Right forelimb (tissue), 1 donor: ENCODE results near the gene RAP2C.
A peak's percentile ranks its signal among the peaks of the same experiment; 100 is the strongest.

Experiments
- DNase-seq: peaks from one replicate; pipeline ENCODE4 v3.0.0-alpha.2; 2018

RAP2C gene

DNA sequence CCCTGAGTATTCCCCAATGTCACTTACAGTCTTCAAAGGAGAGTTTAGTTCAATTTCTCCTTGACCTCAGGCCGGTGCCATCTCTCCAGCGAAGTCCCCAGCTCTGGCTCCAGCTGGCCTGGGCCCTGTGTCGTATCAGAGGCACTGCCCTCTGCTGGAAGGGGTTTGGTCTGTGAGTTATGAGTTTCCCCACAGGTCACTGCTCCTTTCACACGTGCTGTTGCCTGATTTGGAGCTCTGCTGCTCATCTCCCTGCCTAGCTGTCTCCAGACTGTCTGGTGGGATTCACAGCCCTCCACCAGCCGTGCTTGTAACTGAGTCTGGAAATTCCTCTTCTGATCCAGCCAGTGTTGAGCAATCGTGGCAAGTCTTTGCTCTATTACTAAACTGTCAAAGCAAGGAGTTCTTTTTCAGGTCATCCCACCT, at the start of gene RAP2C:
Gene RAP2C (minus strand): TSS at position 105 of the 426 bp plus-strand sequence. CDS start 2,179 bp downstream, outside the sequence.
- DNase-seq = peak; percentile 65

DNA sequence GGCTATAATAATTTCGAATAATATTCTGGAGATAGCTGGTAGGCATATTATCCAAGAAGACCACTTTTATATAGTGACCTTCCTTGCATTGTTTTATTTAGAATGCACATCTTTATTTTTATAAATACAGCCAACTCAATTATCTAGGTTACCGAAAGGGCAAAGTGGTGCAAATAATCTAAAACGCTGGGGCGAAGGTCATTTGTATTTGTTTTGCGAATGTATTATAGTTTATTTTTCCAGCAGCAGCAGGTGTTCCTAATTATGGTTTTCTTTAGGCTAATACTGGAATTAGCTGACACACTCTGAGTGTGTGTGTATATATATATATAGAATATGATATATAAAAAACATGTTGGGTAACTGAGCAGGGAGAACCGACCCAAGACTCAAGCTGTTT, 48.1 kb upstream of the RAP2C start:
- DNase-seq = no peak

DNA sequence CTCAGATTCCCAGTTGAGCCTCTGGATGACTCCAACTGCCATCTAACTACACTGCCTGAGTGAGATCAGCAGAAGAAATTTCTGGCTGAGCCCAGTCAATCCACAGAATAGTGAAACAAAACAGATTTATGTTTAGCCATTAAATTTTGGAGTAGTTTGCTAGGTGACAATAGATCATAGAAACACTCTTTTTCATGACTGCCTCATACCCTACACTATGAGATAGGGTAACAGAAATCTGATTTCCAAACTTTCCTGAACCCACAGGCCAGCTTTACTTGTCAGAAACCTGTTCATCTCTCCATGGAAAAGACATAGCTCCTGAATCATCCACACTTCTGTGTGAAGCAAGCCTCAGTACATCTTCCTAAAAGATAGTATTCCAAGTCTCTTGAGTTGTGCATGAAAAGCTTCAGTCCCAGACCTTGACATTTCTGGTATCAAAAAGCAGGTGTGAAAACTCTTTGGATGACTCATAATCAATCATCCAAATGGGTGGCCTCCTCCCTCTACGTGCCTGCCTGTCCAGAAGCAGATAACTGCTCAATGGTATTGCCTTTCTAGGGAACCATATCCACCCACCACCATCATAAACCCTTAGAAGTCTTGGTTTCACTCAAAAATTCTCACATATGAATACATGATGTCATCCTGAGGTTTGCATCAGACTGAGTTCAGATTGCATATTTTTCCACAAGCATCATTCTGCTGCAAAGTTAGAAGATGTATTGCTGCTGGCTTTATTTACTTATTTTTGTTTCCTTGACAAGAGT, 47.5 kb upstream of the RAP2C start:
- DNase-seq = no peak

DNA sequence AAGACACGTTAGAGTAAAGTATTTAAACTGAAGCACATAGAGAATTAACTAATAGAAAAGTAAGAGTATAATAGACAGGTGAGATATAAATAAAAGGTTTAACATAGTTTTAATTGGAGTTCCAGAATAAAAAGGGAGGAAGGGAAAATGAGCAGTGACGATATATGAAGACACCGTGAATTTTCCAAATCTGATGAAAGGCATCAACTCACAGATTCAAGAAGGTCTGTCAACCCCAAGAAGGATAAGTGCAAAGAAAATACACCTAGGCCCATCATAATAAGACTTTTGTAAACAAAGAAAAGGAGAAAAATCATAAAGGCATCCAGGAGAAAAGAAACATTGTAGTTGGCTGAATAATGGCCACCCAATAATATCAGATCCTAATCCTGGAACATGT, 43.9 kb upstream of the RAP2C start:
- DNase-seq = no peak

DNA sequence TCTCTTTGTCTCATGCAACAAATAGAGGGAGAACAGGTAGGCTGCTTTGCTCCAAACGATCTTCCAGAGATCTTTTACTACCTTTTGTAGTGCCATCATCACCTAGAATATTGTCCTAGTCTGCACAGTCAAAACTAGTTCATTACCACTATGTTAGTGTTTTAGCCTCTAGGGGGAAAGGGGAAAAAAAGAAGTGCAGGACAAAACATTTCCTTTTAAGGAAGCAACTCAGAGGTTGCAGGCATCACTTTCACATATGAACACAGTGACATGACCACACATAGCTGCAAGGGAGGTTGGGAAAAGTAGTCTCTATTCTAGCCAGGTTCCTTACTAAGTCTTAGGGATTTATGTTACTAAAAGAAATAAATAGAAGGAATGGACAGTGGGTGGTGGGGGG, 39.3 kb upstream of the RAP2C start:
- DNase-seq = no peak

DNA sequence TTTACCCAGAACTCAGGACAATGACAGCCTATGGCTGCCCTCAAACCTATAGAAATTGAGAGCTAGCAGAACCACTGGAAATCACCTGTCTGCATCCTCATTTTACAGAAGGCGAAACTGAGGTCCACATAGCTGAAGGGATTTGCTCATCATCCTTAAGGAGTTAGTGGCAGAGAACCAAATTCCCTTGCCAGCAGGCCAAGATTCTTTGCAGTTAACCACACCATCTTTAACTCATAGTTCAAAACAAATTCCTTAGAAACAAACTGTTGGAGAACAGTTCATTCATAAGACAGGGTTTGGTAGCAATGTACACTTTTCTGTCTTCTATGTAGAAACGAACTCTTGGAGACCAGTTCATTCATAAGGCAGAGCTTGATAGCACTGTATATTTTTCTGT, 37.9 kb upstream of the RAP2C start:
- DNase-seq = no peak

DNA sequence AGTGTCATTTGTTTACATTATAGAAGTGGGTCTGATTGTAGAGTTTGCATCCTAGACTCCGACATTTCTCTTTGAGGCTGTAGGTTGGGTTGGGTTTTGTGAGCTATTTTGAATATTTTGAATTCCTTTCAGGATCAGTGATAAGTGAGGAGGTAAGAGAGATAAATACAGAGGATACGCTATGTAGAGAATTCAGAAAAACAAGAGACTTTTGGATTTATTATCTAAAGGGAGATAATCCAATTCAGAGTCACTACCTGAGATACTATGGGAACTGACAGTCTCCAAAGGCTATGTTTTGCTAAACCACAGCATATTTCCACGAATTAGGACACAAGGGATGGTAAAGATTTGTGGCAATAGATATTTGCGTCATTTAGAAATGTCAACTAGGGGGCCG, 16.9 kb upstream of the RAP2C start:
- no peak for DNase-seq

DNA sequence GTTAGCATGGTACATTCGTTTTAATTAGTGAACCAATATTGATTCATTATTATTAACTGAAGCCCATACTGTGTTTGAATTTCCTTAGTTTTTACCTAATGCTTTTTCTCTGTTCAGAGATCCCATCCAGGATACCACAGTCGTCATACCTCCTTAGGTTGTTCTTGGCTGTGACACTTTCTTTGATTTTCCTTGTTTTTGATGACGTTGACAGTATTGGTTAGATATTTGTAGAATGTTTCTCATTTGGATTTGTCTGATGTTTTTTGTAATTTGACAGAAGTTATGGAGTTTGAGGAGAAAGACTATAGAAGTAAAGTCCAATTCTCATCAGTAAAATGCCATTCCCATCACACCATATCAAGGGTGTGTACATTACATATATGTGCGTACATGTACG, 16.2 kb upstream of the RAP2C start:
- DNase-seq = no peak

DNA sequence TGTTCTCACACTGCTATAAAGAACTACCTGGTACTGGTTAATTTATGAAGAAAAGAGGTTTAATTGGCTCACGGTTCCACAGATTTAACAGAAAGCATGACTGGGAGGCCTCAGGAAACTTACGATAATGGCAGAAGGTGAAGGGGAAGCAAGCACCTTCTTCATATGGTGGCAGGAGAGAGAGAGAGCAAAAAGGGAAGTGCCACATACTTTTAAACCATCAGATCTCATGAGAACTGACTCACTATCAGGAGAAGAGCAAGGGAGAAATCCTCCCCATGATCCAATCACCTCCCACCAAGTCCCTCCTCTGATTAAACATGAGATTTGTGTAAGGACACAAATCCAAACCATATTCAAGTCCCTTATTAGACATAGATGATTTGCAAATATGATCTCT, 12.3 kb upstream of the RAP2C start:
- DNase-seq = no peak

DNA sequence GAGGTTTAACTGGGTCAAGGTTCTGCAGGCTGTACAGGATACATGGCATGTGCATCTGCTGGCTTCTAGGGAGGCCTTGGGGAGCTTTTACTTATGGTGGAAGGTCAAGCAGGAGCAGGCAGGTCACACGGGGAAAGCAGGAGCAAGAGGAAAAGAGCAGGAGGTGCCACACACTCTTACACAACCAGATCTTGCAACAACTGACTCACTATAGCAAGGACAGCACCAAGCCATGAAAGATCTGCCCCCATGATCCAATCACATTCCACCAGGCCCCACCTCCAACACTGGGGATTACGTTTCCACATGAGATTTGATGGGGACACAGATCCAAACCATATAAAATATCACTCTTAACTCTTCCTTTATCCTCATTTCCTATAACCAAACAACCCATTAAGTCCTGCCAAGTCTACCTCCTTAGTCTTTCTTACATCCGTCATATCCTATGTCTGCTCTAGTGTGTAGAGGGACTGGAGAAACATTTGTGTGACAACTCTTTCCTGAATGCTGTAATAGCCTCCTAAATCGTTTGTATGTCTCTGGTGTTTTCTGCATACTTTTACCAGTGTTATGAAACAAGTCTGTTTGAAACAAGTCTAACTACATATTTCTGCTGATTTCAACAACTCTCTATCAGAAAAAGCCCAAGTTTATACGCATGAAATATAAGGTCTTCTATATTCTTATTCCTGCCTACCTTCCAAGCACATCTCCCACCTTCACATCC, 8.3 kb upstream of the RAP2C start:
- DNase-seq = no peak

DNA sequence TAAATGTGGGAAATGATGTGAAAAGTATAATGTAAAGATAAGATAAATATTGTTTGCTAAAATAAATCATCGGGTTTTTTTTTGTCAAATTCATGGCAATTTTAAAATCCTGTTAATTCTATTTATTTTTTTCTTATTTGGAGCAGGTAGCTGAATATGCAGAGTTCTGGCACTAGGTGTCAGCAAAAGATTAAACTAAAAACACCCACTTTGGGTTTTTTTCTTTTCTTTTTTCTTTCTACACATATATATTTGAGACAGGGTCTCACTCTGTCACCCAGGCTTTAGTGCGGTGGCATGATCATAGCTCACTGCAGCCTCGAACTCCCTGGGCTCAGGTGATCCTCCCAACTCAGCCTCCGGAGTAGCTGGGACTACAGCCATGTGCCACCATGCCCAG, 6.9 kb upstream of the RAP2C start:
- no peak for DNase-seq

DNA sequence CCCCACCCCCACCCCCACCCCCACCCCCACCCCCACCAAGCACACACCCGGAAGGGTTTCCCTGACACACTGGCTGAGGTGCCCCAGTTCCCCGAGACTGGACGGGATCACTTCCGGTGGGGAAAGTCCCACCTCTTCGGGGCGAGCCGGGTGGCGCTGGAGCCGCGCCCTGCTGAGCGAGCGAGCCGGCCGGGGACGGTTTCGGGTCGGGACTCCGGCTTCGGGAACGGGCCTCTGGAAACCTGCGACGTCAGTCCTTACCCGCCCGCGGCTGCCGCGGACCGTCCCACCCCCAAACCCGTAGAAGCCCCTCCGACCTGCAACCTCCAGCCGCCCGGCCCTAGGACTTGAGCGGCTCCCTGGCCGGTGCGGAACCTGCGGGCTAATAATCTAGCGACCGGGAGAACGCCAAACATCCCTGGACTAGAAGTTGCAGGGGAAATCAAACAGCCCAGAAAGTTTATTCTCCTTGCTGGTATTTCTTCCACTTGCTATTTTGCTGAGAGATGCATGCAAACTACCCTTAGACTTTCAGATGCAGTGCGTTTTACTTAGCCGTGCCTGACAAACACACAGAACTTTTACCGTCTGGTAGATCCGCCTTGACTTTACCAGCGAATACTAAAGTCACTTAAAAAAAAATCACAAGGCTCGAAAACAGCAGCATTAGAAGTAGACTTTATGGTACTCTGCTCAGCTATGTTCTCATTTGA, 991 bp downstream of the RAP2C start:
- DNase-seq = peak; percentile 85

DNA sequence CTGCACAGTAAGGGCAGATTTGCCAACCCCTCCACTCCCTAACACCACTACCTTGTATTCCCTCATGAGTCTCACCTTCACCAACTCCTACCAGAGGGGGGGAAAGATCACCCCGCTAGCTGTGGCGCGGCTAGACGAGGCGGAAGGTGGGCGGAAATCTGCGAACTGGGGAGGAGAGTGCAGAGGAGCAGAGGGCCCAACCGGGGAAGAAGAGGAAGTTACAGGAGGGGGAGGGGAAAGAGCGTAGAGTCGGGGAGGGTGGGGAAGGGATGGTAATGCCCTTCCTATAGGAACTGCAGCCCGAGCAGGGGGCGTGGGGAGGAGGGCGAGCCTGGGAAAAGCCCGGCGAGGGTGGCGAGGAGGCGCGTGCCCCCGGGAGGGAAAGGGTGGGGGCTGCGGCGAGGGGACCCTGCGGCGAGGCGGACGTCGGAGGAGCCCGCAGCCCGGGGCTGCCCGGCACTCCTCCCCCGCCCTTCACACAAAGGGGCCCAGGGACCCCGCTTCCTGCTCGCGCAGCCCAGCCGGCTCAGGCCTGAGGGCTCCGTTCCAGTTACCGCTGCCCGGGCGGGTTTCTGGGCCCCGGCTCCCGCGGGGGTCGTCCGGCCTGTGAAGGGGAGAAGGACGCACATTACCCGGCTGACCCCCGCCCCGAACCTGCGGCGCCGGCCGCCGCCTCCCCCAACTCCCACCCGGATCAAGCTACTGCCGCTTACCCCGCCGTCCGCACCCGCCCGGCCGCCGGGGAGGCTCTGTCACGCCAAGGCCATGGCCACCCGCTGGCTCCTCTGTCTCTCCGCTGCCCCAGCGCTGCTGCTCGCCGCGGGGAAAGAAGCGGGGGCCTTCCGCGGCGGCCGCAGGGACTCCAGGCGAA, 1.8 kb downstream of the RAP2C start:
- peak; percentile 79 for DNase-seq

DNA sequence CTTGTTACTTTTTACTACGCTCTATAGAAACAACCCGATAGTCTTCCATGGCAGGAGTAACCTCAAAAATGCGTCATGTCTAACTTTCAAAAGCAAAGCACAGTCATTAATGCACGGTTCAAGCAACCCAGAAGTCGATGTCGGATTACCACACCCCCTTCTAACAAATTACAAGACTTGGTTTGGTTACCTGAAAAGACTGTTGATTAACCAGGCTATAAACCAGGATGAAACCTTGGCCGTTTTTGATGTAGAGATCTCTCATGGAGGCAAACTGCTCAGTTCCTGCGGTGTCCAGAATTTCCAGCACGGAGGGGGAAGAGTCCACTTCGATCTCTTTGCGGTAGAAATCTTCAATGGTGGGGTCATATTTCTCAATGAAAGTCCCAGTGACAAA, 2.4 kb downstream of the RAP2C start:
- DNase-seq = no peak

DNA sequence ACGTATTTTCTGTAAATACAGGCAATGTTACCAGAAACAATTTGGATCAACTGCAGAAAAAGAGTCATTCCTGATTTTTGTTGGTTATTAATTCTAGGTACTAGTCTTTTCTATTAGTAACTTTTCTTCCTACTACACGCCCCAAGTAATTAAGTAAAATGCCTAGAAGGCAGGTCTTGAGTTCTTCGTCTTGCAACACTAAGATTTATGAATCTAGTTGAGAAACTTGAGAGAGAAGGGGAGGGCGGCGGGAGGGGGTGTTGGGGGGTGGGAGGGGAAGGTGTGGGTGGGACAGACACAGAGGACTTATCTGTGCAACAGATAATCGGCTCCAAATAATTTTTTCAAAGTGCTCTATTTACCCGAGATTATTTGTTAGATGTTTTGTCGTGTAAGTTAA, 3.0 kb downstream of the RAP2C start:
- DNase-seq = no peak

DNA sequence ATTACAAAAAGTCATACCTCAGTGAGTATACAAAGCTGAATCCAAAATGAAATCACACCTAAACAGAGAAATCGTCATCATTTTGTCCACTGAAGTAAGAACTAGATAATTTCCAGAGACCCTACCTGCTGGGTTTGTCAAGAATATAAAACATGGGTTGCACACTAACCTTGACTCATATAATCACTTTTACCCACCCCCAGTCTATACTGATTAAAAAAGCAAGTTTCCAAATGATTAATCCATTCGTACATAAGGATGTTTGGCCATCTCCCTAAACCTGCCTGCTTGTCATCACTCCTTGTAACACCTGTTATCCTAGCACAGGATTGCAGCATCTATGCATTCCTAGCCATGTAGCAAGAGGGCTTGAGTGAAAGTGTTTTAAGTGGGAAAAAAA, 4.7 kb downstream of the RAP2C start:
- no peak for DNase-seq

DNA sequence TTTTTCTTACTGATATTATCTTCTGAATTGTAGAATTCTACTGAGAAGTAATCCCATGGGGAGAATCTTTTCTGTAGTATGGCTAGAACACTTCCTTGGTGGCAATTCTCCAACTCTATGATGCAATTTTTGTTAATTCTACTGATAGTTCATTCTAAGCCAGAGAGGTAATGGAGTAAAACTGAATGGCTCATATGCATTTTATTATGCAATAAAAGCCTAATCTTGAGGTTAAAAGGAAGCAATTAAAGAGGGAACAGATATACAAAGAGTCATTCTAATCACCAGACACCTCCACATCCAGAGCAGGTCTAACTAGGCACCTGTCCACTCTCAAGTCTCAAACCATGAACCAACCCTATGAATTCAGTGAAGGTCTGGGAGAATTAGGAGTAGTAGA, 9.7 kb downstream of the RAP2C start:
- no peak for DNase-seq

DNA sequence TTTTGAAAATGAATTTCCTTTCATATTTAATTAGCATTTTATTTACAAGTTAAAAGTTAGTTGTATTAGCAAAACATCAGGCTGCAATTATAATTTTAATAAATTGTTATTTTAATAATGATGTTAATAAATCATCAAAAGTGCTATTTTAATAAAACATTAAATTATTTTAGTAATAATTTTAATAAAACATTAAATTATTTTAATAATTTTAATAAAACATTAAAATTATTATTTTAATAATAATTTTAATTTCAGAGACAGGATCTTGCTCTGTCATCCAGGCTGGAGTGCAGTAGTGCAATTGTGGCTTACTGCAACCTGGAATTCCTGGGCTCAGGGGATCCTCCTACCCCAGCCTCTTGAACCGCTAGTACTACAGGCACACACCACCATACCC, 10.8 kb downstream of the RAP2C start:
- no peak for DNase-seq

DNA sequence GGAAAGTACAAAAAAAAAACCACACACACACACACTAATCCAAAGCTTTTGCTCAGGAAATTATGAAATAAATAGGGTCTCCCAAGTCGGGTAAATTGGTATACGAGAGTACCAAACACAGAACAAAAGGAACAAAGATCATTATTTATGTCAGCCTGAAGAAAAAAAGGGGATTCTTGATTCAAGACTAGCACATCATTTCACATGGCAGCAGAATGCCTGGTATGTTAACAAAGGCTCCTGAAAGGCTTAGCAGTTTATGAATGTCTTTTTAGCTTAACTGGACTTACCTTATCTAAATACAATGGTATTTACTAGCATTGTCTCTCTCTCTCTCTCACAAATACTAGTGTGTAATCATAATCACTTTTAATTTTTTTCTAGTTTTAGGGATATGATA, 11.3 kb downstream of the RAP2C start:
- no peak for DNase-seq

DNA sequence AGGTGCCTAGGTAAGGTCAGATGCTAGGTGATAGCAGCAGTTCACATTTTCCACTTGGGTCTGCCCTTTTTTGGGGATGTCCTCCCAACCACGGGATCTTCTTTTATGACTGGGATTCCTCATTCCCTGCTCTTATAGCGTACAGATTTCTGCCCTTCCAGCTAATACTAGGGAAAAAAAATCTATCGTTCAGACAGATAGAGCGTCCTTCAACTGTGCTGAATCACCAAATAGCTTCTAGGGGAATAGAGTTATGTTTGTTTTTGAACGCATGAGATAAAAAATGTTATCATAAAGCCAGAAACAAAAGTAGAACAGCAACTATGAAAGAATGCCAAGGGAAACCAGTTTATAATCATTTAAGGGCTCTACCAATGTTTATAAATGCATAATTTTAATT, 13.0 kb downstream of the RAP2C start:
- DNase-seq = no peak

DNA sequence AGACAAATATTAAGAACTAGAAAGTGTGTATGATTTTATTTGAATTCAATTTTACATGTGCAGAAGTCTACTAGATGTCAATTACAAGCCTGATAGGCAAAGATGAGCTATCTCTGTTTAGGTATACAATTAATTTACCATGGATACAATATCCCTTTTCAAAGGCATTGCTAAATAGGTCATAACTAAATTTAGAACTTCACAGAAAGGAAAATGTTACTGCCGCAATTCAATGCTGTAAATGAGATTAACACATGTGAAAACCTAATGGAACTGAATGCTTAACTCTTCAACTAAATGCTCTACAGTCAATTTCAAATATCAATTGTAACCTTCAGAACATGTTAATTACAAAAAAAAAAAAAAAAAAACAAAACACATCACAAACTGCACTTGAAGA, 14.6 kb downstream of the RAP2C start:
- no peak for DNase-seq

DNA sequence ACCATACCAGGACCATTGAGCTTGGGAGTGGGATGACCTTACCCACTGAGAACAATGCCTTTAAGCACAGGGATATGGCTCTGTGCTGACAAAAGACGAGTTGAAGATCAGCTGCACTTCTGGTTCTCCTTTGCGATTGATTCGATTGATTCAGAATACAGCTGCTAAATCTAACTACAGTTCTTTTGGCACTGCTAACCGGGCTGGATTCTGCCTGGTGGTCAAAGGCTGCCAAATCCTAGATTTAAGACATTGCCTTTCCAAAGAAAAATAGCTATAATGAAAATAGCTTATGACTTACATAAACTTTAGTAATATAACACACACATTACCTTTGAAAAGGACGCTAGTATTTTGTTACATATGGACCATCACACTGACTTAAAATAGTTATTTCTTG, 18.3 kb downstream of the RAP2C start:
- DNase-seq = no peak

DNA sequence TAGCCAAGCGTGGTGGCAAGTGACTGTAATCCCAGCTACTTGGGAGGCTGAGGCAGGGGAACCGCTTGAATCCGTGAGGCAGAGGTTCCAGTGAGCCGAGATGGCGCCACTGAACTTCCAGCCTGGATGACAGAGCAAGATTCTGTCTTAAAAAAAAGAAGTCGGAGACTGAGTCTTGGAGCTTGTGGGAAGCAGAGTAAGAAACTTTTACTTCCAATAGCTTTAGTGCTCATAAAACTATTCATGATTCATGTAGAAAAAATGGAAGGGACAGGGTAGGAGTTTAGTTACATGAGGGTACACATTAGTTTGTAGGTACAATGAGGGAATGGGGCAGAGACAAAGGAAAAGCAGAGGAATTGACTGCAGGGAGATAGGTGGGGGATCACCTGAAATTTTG, 19.3 kb downstream of the RAP2C start:
- DNase-seq = no peak
